Stimulated activated CD8-positive, alpha-beta memory T cell treated with anti-CD3 and anti-CD28 coated beads, Interleukin-4, amount 100 ng/mL, for 24 hours (primary cell): ENCODE data around the gene SPRR5.

ENCODE experiments used
- DNase-seq: peaks from one replicate; pipeline ENCODE4 v3.0.0-alpha.2; 2020; ENCODE audit warnings: low read depth

Gene SPRR5, protein sequence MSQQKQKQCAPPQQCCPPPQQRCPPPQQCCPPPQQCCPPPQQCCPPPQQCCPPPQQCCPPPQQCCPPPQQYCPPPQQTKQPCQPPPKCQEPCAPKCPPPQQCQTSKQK

DNA sequence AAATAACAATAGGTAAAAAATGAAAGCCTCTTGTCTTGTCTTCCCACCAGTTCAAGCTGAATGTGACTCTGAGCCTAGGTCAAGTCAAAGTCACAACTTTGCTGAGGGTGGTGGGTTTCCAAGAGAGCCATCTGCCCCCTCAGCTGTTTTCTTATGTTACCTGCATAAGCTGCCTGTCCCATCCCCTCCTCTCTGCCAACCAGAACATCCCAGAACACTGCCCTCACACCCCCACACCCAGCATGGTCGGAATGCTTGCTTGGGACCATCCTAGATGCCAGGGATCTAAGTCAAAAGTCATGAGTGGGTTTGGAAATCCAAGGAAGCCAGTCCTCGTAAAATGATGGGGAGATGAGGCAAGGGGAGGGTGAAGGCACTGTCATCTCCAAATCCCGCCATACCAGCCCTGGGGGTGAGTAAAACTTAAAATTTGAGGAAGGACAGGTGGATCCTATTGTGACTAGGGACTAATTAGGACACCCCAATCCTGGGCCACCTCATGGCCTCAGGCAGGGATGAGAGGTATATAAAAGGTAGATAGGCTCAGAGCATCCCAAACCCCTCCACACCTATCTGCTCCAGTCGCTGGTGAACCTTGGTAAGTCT lies at the start of gene SPRR5:
SPRR5 (plus strand) TSS at position 556 of the 606 bp plus-strand sequence. CDS start 1,349 bp downstream, outside the sequence.
- no peak for DNase-seq

DNA sequence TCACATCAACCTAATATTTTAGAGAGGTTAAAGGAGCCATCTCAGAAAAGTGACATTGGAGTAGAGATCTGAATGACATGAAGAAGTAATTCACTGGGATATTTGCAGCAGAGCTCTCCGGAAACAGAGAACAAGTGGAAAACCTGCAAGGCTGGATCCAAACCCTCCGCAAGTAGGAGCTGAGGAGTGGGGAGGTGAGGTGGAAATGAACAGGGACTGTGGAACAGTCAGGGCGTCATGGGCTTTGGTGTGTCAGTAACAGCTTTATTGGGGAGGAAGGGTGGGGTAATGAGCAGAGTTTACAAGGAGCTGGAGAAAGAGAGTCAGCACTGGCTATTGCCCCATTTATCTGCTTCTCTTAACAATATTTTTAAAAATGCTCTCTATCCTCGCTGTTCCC lies 48.0 kb upstream of the SPRR5 start:
- DNase-seq = no peak

DNA sequence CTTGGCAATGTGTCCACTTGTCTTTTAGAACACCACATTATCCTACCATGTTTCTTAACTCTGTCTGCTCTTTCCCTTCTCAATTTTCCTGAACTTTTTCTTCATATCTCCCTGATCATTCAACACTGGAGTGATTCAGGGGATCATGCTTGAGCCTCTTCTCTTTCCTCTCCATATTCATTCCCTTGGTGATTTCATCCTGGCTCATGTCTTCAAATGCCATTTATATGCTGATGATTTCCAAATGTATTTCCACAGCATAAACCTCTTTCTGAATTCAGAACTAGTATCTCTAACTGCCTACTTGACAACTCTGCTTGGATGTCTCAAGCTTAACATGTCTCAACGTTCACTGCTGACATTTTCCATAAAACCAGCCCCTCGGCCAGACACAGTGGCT lies 47.1 kb upstream of the SPRR5 start:
- no peak for DNase-seq

DNA sequence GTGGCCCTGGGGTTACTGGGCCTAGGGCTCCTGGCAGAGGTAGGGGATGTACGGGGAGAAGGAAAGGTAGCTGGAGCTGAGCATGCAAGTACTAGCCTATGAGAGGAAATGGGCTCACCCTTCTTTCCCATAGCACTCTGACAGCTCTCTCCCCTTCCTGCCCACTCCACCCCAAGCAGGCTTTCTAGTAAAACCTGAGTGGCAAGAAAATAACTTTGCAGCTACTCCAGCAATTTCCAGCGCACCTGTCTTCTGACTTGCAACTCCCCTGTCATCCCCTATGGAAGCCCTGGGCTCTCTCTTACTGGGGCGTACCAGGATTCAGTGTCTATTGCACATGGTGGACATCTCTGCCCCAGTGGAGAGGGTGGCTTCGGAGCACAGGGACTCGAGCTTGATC lies 45.4 kb upstream of the SPRR5 start:
- DNase-seq = no peak

DNA sequence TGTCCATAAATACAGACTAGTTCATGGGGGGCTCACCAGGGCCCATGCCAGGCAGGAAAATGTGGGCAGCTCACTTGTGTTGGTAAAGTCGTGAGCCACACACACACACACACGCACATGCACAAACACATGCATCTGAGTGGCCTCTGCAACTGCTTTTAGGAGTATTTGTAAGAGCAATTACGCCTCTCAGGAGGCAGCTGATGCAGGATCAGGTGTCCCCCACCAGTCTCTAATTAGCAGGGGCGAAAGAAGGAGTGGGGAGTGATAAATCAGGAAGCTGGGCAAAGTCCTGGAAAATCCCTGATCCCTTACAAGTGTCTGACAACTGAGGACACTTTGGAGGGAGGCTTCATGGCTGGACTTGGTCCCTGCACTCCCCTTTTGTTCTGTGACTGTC lies 44.4 kb upstream of the SPRR5 start:
- no peak for DNase-seq

DNA sequence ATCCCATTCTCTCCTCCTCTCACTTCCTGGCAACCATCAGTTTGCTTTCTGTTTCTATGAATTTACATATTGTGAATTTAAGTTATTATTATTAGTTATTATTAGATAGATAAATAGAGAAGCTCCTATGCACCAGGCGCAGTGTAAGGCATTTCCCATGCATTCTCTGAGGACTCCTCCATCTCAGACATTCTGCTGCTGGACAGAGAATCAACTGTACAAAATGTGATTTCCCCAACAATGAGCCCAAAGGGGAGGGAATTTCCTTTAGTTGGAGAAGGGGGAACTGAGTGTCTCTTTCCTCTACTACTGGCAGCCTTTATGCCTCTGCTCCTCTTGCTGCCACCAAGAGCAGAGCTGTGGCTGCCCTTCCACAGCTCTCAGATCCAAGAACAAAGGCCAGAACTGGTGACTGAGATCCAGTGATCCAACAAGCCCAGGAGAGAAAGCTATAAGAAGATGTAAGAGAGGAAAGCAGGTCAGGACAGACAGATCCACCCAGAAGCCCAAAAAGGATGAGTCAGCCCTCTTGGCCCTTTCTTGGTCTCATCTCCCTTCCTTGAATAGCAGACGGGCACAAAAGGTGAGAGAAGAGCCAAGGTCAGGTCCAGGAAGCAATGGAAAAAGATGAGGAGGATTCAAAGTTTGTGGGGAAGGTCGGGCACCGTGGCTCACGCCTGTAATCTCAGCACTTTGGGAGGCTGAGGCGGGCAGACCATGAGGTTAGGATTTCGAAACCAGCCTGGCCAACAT lies 42.1 kb upstream of the SPRR5 start:
- DNase-seq = no peak

DNA sequence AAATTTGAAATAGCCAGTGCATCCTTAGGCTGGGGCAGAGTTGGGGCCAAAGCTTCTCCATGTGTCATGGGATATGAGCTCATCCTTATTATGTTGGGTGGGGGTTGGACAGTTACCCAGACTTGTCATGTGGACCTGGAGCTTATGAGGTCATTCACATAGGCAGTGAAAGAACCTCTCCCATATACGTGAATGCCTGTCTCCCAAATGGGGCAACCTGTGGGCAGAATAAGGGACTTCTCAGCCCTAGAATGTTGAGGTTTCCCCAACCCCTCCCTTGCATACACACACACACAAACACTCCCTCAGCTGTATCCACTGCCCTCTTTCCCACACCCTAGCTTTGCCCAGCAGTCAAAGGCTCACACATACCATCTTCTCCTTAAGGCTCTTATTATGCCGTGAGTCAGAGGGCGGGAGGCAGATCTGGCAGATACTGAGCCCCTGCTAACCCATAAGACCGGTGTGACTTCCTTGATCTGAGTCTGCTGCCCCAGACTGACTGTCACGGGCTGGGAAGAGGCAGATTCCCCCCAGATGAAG lies 40.9 kb upstream of the SPRR5 start:
- DNase-seq = no peak

DNA sequence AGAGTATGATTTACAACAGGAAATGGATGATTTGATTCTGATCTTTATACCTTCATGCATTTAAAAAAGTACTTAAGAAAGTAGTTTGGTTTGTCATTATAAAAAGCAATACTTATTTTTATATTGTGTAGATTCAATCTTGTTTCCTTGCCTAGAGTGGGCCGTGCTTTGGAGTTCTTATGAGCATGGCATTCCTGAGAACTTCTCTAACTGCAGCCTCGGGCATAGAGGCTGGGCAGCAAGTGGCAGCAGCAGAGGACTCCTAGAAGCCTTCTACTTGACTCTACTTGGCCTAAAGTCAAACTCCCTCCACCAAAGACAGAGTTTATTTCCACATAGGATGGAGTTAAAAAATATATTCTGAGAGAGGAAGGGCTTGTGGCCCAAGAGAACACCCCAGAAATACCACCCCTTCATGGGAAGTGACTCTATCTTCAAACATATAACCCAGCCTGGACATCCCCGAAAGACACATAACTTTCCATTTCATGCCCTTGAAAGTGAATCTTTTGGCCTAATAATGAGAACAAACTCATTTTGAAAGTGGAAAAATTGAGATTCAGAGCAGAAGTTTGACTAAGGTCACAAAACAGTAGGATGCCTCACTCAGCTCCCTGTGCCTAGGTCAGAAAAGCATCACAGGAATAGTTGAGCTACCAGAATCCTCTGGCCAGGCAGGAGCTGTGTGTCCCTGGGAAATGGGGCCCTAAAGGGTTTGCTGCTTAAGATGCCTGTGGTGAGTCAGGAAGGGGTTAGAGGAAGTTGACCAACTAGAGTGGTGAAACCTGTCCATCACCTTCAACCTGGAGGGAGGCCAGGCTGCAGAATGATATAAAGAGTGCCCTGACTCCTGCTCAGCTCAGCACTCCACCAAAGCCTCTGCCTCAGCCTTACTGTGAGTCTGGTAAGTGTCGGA lies 39.1 kb upstream of the SPRR5 start, which contains the start of gene IVL:
IVL (plus strand) TSS at position 861 of the 916 bp plus-strand sequence. CDS start 1,252 bp downstream, outside the sequence.
- no peak for DNase-seq

DNA sequence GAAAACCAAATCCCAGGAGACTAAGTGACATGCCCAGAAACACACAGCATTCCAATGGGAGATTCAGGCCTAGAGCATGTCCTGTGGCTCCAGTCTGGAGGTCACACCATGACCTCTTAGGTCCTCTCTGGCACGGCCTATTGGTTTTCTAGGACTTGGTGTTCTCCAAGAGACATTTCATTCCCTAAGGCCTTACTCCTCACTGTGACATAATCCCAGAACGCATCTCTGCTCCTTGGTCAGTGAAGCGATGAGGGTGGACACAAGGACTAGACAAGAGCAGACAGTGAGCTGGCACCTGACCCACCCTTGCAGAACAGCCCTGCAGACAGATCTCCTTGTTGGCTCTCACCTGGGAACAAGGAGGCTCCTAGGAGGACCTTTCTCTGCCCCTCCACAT lies 37.8 kb upstream of the SPRR5 start:
- no peak for DNase-seq

DNA sequence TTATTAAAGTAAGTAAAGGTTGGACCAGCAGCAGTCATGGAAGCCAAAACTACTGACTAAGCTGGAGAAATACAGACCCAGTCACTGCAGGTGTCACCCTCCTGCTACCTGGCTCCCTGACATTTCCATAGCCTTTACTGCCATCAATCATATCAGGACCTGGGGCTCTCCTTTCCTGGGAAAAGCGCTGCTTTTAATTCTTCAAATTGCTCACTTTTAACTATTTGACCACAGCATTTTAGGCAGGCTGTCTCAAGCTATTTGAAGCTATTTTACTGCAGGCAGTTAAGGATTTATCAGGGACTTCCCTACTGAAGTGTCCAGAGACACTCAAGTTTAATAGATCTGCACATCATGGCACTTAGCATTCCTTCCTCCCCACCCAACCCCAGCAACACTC lies 34.5 kb upstream of the SPRR5 start:
- DNase-seq = no peak

DNA sequence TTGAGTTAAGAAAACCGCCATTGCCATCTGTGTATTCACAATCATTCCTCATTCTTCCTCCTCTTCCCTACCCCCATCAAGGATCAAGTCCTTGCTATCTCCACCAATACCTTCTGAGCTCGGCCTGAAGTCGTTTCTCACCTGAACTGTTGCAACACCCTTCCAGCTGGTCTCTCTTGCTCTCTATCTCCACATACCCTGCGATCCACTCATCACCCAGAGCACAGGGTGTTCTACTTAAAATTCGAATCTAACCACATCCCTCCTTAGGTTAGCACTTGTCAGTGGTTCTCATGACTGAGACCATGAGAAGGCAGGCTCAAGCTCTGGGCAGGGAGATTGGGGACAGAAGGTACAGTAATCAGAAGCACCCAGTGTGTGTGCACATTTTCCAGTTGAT lies 34.1 kb upstream of the SPRR5 start:
- no peak for DNase-seq

DNA sequence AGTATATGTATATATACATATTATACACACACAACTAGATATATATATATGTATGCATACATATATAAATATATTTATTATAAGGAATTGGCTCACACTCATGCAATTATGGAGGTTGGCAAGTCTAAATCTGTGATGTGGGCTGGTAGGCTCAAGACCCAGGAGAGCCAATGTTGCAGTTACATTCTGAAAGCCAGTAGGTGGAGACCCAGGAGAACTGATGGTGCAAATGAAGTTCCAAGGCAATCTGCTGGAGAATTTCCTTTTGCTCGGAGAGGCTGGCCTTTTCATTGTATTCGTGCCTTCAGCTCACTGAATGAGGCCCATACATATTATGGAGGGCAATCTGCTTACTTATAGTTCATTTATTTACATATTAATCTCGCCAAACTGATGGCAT lies 29.2 kb upstream of the SPRR5 start:
- no peak for DNase-seq

DNA sequence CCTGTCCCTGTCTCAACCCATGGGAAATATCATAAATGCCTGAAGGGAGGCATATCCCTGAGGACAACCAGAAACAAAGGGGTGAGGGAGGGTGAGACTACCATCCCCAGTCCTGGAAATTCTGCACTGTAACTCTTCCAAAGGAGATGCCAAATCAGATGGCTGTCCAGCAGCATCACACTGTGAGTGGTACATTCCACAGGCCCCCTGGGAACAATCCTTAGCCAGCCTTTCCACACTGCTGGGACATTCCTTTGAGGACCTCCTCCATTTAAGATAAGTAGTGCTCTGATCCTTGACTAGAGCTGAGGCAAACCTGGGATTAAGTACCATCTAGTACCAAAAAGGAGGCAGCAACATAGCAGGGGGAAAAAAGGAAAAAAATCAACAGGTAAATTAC lies 27.9 kb upstream of the SPRR5 start:
- no peak for DNase-seq

DNA sequence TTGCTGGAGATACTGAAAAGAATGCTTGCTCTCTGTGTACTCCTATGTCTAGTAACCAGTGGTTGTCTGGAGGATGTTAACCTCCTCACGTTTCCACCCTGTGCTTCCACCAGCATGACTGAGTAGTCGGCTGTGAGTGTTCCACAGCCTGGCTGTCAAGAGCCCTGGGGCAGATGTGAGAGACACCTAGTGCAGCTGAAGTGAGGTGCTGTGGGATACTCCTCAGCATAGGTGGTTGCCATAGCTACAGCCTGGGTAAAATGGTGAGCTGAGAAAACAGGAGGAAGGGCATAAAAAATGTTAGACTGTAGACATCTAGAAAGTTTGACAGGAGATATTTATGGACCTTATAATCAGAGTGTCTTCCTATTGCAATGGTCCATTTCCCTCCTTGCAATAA lies 22.8 kb upstream of the SPRR5 start:
- no peak for DNase-seq

DNA sequence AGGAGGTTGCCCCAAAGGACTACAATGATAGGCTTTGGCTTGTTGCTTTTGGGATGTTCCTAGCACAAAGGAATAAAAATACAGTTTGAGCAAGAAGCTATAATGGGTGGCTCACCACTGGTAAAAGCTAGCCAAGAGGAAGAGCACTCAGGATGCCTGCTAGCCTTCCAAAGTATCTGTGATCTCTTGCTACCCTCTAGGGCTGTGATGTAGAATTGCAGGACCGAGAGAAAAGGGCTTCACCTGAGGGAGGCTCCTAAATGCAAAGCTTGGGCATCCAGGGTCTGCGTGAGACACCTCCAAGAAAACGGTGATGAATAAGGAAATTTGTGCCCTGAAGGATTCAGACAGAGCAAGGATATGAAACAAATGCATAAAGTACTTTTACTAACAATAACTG lies 20.9 kb upstream of the SPRR5 start:
- DNase-seq = no peak

DNA sequence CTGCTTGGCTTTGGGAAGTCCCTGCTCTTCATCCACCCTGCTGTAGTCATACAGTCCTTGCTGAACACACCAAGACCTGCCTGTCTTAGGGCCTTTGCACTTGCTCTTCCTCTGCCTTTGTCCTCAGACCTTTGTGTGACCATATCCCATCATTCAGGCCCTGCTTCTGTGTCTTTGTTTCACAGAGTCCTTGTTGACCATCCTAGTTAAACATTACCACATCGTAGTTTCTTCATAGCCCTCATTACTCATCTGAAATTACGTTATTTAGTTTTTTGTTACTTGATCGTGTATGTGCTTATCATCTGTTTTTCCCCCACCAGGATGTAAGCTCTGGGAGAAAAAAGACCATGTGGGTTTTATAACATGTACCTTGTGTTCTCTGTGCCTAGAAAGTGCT lies 18.3 kb upstream of the SPRR5 start:
- DNase-seq = no peak

DNA sequence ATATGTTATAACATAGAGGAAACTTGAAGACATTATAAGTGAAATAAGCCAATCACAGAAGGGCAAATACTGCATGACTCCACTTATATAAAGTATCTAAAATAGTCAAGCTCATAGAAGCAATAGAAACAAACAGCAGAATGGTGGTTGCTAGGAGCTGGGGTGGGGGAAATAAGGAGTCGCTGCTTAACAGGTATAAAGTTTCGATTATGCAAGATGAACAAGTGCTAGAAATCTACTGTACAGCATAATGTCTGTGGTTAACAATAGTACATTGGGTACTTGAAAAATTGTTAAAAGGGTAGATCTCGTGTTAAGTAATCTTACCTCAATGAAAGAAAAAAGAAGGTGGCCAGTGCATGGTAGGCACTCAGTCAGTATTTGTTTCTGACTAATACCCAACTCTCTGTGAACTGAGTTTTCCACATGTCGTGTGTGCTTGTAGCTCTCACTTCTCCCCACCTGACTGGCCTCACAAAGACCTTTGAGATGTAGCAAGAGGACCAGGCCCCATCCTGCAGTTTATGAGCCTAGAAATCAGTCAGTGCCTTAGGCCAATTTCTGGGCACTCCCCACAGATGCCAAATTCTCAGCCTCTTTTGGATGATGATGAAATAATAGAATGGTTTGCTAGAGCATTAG lies 14.7 kb upstream of the SPRR5 start:
- DNase-seq = no peak

DNA sequence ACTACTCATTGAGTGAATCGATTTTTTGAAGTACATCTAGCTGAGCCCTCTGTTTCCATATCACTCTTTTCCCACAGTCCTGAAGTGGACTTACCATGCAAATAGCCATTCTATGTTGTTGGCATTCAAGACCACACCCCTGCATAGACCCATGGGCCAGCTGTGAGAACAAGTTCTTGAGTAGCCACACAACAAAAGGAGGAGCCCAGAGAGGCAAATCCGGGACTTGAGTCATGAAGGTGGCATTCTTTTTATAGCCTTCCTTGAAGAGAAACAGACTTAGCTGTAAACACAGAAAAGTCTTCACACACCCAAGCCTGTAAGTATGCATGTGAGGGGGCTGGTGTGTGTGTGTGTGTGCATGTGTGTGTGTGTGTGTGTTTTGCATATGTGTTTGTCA lies 13.8 kb upstream of the SPRR5 start:
- DNase-seq = no peak

DNA sequence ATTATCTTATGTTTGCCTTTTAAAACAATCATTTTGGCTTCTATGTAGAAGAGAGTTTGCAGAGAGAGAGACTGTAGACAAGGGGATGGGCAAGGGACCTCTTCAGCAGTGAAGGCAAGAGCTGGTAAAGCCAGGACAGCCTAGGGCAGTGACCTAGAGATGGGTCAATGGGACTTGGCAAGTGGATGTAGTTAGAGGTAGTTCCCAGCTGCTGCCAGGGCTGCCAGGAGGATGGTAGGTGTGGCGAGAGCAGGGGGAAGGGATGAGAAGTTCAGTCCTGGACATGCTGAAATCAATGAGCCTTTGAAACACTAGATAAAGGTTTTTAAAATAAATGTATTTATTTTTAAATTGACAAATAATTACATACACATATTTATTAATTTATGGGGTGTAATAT lies 6.4 kb upstream of the SPRR5 start:
- no peak for DNase-seq

DNA sequence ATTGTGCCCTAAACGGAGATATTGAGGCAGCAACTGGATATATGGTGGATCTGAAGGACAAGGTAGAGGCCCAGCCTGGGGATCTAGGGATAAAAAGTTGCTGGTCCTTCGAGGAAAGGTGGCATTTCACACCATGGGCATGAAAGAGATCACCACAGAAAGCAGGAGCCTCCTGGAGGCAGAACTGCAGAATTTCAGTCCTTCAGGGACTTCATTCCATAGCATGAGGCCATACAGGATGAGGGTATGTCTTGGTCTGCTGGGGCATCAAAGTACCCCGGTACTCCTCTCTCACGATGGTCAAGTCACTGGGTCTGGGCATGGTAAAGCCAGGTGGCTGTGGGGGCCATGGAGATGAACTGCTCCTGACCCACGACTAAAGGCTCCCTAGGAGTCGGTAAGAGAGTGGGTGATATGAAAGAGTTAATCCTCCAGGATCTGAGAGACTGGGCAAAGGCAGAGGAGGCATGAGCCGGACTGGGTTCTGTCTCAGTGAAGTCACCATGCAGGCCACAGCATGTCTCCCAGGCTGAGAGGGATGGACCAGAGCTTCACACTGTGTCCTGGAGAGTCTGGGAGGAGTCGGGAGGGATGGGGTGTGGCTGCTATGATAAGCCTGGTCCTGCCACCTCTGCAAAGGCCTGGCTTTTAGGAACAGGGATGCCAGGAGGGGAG lies 5.8 kb upstream of the SPRR5 start:
- no peak for DNase-seq

DNA sequence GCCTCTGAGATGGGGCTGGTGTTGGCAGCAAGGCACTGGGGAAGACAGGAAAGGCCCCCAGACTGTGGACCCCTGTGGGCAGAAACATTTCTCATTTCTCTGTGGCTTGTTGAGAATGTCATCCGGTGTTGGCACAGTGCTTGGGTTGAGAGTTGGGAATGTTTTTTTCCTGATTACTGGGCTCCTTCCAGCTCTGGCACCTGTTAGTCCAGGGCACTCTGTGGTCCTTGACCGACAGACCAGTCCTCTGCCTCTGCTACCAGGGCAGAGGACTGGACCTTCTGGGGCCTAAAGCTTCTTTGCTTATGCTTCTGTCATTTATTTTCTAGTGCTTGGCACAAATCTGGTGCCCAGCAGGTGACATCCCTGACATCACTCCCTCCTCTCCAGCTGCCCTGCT lies 4.8 kb upstream of the SPRR5 start:
- no peak for DNase-seq
